Sciatic nerve (tissue), 2 donors: Measurements from ENCODE around the gene SNF8. TPM values are rescaled to one million over a fixed set of nuclear protein-coding genes. Genes with fewer than 3 reads are reported as not detected.

Source experiments
- ATAC-seq: fragments of 200-7000 bp; cut with Tn5 transposase; one replicate; pipeline ENCODE4 v1.9.1; 2020; ENCODE audit warnings: mild to moderate bottlenecking, moderate library complexity
- DNase-seq: peaks from one replicate; pipeline ENCODE4 v3.0.0-alpha.2; 2020; ENCODE audit warnings: low spot score
- intact Hi-C: fragments of 100-400 bp; cut with DNase I; formaldehyde crosslinking; loops from one replicate; pipeline ENCODE4 v1.14.2; 2022
- total RNA-seq: library from RNA; stranded (reverse); fragmentation: NEBNext Ultra II Directional; extraction: Animal tissue kit (Norgen Biotek cat#: 25700); gene quantifications from one replicate; pipeline ENCODE4 v1.2.1, GENCODE V29; 2021
- donor health status: DM: no; HTN: no; CAD: no.
- donor health status: DM: no; HTN: no; CAD: no.

Gene SNF8
- 57.1 TPM for total RNA-seq

DNA sequence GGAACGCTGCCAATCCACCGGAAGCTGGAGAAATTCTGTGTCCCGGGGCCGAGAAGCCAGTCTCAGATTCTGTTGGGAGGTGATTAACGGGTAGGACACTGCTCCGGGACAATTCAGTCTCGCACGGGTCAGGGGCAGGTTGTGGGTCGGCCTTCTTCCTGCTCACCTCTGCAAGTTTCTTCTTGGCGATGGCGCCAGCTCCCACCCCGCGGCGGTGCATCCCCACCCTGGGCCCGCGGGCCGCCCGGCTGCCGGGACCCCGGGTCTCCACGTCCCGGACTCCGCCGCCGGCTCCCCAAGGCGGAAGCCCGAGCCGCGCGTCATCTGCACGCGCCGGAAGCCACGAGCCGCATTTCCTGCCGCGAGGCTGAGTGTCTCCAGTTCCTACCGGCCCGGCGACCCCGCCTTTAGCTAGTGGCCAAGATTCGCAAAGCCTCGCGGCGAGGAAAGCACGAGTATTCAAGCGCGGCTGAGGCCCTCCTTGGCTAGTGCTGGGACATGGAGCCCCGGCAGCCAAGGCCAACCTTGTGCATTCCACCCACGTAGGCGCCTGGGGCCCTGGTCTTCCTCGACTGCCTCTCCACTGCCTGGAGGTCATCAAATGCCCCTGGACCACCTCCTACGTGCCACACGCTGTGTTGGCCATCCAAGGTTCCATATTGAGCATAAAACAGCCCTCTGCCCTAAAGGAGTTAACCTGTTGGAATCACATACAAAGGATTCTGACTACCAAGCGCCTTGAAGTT, at the start of gene SNF8:
Gene SNF8, minus strand, starts transcription at position 328 of the 746 bp plus-strand sequence. Its CDS starts 108 bp downstream, at position 220.
- DNase-seq (peak; percentile 93), ATAC-seq (peak; percentile 98)
- intact Hi-C loops = no loop called here

GRCh38 chr17:48993951-48994350, 49.3 kb upstream of the SNF8 start:
- DNase-seq = no peak
- no peak for ATAC-seq

DNA sequence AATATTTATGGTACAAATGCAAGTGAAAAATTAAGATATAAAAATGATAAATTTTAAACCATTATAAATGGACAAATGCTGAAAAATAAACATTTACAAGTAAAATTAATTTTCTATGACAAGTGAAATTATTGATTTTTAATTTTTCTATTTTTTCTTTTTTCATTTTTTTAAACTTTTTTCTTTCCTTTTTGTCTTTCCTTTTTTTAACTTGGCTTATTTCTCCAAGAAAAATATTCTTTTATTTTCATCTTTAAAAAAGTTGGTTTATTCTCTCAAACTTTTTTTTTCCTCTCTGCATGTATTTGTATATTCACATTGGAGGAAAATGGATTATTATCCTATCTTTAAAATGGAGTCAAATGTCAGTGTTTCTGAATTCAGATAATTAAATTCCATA, 48.7 kb upstream of the SNF8 start:
- ATAC-seq (no peak), DNase-seq (no peak)
- intact Hi-C loops = loop anchor here (5.0 to 10.0 kb wide), 2 partner anchors 269 to 699 kb away; partner anchors contain the start of genes HOXB13, PRAC1 and PRAC2

More at GRCh38 chr17:48993951-48994350, 49.3 kb upstream of the SNF8 start:
- intact Hi-C loops = loop anchor here (5.0 to 10.0 kb wide), 2 partner anchors 269 to 698 kb away; partner anchors contain the start of genes HOXB13, PRAC1 and PRAC2

DNA sequence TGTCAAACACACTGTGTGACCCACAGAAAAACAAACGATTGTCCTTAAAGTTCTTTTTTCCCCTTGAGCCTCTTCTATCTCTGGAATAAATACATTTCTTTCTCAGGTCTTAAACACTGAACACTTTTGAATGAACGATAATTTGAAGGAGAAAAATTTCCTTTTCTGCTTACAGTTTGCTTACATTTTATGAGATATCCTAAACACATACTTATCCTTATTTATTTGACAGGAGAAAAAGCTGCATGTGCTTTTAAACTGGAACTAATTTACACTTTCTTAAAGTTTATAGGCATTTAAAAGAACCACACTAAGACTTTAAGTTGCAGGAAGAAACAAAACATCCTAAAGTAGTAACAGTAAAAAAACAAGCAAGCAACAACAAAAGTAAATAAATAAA, 47.8 kb upstream of the SNF8 start:
- no peak for ATAC-seq
- intact Hi-C loops = loop anchor here (5.0 to 10.0 kb wide), 2 partner anchors 268 to 700 kb away; partner anchors contain the start of genes HOXB13, PRAC1 and PRAC2
- DNase-seq = no peak

- no peak for ATAC-seq
- DNase-seq = no peak
- intact Hi-C loops = loop anchor here (5.0 to 10.0 kb wide), 2 partner anchors 266 to 701 kb away; partner anchors contain the start of genes HOXB13, PRAC1 and PRAC2
These were observed 46.3 kb upstream of the SNF8 start for GRCh38 chr17:48990882-48991357.

GRCh38 chr17:48989100-48989499, 44.5 kb upstream of the SNF8 start:
- DNase-seq (no peak), ATAC-seq (no peak)
- intact Hi-C loops = no loop called here

- ATAC-seq (no peak), DNase-seq (no peak)
- intact Hi-C loops = no loop called here
These were observed 41.0 kb upstream of the SNF8 start for GRCh38 chr17:48985436-48986245.

GRCh38 chr17:48981927-48982539, 37.4 kb upstream of the SNF8 start:
- intact Hi-C loops = no loop called here
- ATAC-seq (no peak), DNase-seq (no peak)

DNA sequence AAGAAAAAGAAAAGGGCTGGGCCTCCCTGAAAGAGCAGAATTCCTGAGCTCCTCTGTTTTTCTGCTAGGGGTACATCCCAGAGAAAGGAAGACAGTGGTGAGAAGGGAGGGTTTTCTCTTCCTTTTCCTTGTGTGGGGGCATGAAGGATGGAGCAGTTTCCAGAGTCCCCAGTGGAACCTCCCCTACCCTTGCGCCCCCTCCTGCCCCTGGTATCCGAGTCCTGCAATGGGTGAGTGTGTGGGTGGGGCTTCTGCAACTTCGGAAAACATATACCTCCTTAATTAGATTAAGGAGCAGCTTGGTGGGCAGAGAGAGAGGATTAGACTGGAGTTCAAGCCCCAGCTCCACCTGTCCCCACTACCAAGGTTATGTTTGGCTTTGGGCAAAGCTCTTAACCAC, 29.2 kb upstream of the SNF8 start:
- ATAC-seq = no peak

DNA sequence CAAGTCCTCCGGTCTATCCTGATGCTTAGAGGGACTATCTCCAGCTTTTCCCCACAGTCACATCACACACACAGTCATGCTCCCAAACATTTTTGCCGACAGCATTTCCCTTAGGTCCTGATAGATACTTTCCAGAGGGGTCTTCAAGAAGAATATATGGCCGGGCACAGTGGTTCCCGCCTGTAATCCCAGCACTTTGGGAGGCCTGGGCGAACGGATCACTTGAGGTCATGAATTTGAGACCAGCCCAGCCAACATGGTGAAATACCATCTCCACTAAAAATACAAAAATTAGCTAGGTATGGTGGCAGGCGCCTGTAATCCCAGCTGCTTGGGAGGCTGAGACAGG, 28.1 kb upstream of the SNF8 start:
- DNase-seq (no peak), ATAC-seq (no peak)
- intact Hi-C loops = no loop called here

More for the DNA sequence above, 29.2 kb upstream of the SNF8 start:
- intact Hi-C loops = no loop called here
- DNase-seq = no peak

GRCh38 chr17:48970865-48971687, 26.4 kb upstream of the SNF8 start:
- intact Hi-C loops = no loop called here
- ATAC-seq (no peak), DNase-seq (no peak)

- ATAC-seq (no peak), DNase-seq (no peak)
- intact Hi-C loops = no loop called here
These were observed 25.6 kb upstream of the SNF8 start for GRCh38 chr17:48970224-48970623.

- DNase-seq (no peak), ATAC-seq (no peak)
- intact Hi-C loops = no loop called here
These were observed 17.0 kb upstream of the SNF8 start for GRCh38 chr17:48961516-48962233.

DNA sequence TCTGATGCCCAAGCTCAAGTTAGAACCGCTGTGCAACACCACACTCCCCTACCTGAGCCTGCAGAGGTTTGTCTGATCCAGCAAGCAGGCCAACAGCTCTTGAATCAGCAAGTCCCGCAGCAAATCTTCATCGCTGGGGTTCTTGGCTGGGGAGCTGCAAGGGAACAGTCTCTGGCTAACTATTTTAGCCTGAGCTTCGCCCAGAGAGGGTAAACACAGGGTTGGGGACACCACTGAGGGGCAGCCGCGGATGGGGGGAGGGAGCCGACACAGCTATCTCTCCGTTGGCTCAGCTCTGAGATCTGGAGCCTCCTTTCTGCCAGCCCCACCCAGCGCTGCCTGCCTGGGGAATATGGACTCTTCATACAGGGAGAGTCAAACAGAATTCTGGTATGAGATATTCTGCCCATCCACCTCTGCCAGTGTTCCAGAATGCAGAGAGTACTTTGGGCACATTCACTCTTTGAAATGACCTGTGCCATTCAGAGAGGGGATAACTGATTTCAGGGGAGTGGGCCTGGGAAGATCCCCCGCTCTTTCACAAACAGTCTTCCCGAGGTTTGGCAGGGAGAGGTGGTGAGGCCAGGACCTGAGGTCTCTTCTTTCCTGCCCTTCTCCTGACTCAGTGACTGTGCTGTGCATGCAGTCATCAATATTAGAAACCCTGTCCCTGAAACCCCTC, 16.3 kb upstream of the SNF8 start:
- intact Hi-C loops = no loop called here
- ATAC-seq (no peak), DNase-seq (no peak)

DNA sequence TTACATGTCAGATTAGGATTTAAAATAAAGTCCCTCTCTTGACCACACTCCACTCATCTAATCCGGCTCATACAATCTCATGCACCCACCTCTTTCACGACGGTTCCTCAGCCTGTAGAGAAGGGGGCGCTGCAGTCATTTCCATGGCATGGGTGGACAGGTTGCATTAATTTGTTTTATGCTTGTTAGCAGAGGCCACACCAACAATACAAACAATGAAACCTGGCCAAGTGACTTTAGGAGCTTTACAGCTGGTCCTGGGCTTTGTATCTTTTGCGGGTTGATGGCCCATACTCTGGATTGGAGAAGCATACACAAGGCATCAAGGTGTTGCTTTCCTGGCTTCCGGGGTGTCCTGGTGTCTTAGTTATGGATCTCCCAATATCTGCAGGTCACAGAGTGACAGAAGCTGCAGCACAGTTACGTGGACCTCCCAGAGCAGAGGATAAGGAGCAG, 9.7 kb upstream of the SNF8 start:
- DNase-seq (no peak), ATAC-seq (no peak)
- intact Hi-C loops = no loop called here

- intact Hi-C loops = no loop called here
- no peak for ATAC-seq
These were observed 8.3 kb upstream of the SNF8 start for GRCh38 chr17:48952904-48953303.

DNA sequence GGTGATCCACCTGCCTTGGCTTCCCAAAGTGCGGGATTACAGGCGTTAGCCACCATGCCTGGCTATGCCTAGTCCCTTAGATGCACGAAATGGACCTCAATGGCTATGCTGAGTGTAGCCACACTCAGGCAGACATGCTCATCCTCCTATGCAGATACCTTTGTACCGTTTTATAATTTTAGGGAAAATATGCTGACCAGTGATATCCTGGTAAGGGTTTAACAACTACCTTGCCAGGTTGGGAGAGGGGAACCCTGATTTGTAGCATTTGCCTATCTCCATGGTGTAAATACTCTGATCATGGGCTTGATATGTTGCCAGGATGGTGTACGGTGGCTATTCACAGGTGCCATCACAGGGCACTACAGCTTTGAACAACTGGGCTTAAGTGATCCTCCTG, 6.9 kb upstream of the SNF8 start:
- DNase-seq = no peak
- intact Hi-C loops = no loop called here
- no peak for ATAC-seq

More at GRCh38 chr17:48952904-48953303, 8.3 kb upstream of the SNF8 start:
- no peak for DNase-seq
